Suppressor macrophage treated with lipopolysaccharide for 4 hours (primary cell): ENCODE results near the gene CDH13.

Experiments used
- DNase-seq: peaks from one replicate; pipeline ENCODE4 v3.0.0-alpha.2; 2020

Gene CDH13

GRCh38 chr16:82751020-82751419, 124.3 kb downstream of the CDH13 start:
- no peak for DNase-seq

- no peak for DNase-seq
Observed at GRCh38 chr16:82752172-82752571, 125.4 kb downstream of the CDH13 start.

GRCh38 chr16:82753821-82754220, 127.1 kb downstream of the CDH13 start:
- no peak for DNase-seq

- no peak for DNase-seq
Observed at GRCh38 chr16:82754716-82755513, 128.1 kb downstream of the CDH13 start.

GRCh38 chr16:82755570-82756282, 129.0 kb downstream of the CDH13 start:
- DNase-seq: no peak

- no peak for DNase-seq
Observed at GRCh38 chr16:82756283-82756599, 129.5 kb downstream of the CDH13 start.

- no peak for DNase-seq
Observed at GRCh38 chr16:82758406-82758805, 131.6 kb downstream of the CDH13 start.

GRCh38 chr16:82758904-82759303, 132.1 kb downstream of the CDH13 start:
- no peak for DNase-seq

GRCh38 chr16:82761236-82761635, 134.5 kb downstream of the CDH13 start:
- no peak for DNase-seq

- no peak for DNase-seq
Observed at GRCh38 chr16:82761858-82762257, 135.1 kb downstream of the CDH13 start.

- no peak for DNase-seq
Observed at GRCh38 chr16:82763371-82763770, 136.6 kb downstream of the CDH13 start.

- DNase-seq: no peak
Observed at GRCh38 chr16:82767198-82767597, 140.4 kb downstream of the CDH13 start.

GRCh38 chr16:82767808-82768207, 141.0 kb downstream of the CDH13 start:
- no peak for DNase-seq

GRCh38 chr16:82769845-82770244, 143.1 kb downstream of the CDH13 start:
- no peak for DNase-seq

- DNase-seq: no peak
Observed at GRCh38 chr16:82772215-82772614, 145.4 kb downstream of the CDH13 start.

GRCh38 chr16:82773018-82773417, 146.2 kb downstream of the CDH13 start:
- no peak for DNase-seq

GRCh38 chr16:82776470-82777146, 149.8 kb downstream of the CDH13 start:
- peak; percentile 47 for DNase-seq

- DNase-seq: no peak
Observed at GRCh38 chr16:82782715-82783251, 156.0 kb downstream of the CDH13 start.

- no peak for DNase-seq
Observed at GRCh38 chr16:82783933-82784572, 157.3 kb downstream of the CDH13 start.

- peak; percentile 15 for DNase-seq
Observed at GRCh38 chr16:82784573-82784968, 157.8 kb downstream of the CDH13 start.

- no peak for DNase-seq
Observed at GRCh38 chr16:82788225-82788624, 161.5 kb downstream of the CDH13 start.

GRCh38 chr16:82788919-82789318, 162.2 kb downstream of the CDH13 start:
- DNase-seq: no peak

GRCh38 chr16:82792693-82793092, 165.9 kb downstream of the CDH13 start:
- no peak for DNase-seq
